A549 (cell line): ENCODE data around the gene TAC1. TPM values are rescaled to one million over a fixed set of nuclear protein-coding genes. Genes with fewer than 3 reads are reported as not detected.
A peak's percentile ranks its signal among the peaks of the same experiment; 100 is the strongest.
"Not testable (repeated sequence)": the region's sequence is repeated elsewhere in the genome, so short reads cannot be mapped to it uniquely, and the experiment has no call there.

ENCODE experiments used
- ATAC-seq, 2 experiments: fragments of 200-7000 bp in 1 of 2; fragments of >200 bp in 1 of 2; cut with Nextera tagmentation in 1 of 2; cut with Tn5 transposase in 1 of 2; 3 replicates each; pipeline versions ENCODE4 v1.8.0 to v1.9.1; 2018 to 2020; ENCODE audit warnings: mild to moderate bottlenecking in 1 of 2, moderate library complexity in 1 of 2
- CTCF ChIA-PET: fragments of 300-600 bp; sonication (Branson Sonifier 250); formaldehyde crosslinking; extraction: SDS; loops from one replicate; lab custom pipeline; 2021; ENCODE audit warnings: antibody characterized with exemption, inconsistent platforms; lab: Yijun Ruan, JAX
- POLR2A ChIA-PET: fragments of 350-600 bp; formaldehyde crosslinking; extraction: SDS; loops from one replicate; lab custom pipeline; 2021; ENCODE audit warnings: antibody characterized with exemption, inconsistent platforms; lab: Yijun Ruan, JAX
- DNase-seq, 2 experiments: peaks; one replicate each; pipeline versions ENCODE4 v3.0.0 to v3.0.0-alpha.2; 2011 to 2016; ENCODE audit warnings: low read depth in 1 of 2, low spot score in 1 of 2
- FAIRE-seq: peaks from 2 replicates; lab custom pipeline; 2011; peaks lifted over from hg19 to GRCh38; lab: Jason Lieb, UNC
- H3K27ac ChIP-seq, 2 experiments: fragments of >200 bp; sonication (Bioruptor Twin); formaldehyde crosslinking; 3 replicates each; pipeline ENCODE4 v1.5.1; 2016 to 2017
- H3K4me1 ChIP-seq: fragments of >200 bp; sonication (Bioruptor Twin); formaldehyde crosslinking; 3 replicates; pipeline ENCODE4 v1.6.1; 2016
- H3K4me2 ChIP-seq: fragments of >200 bp; sonication (Bioruptor Twin); formaldehyde crosslinking; 3 replicates; pipeline ENCODE4 v1.6.1; 2016
- H3K4me3 ChIP-seq: fragments of >200 bp; sonication (Bioruptor Twin); formaldehyde crosslinking; 3 replicates; pipeline ENCODE4 v1.5.1; 2016
- H3K9me3 ChIP-seq: fragments of >200 bp; sonication (Bioruptor Twin); formaldehyde crosslinking; 3 replicates; pipeline ENCODE4 v1.6.1; 2016
- EHF ChIP-seq: fragments of 250-450 bp; sonication (Bioruptor Pico); IDR thresholded peaks from 2 replicates; pipeline ENCODE4 v1.5.0; 2020; ENCODE audit warnings: mild to moderate bottlenecking
- POLR2AphosphoS2 ChIP-seq: conservative IDR thresholded peaks from 2 replicates; pipeline ENCODE4 v1.6.1; 2012; ENCODE audit warnings: low read length, improper control_type of control experiment, inconsistent platforms
- RAD21 ChIP-seq, 2 experiments: fragments of >200 bp in 1 of 2; sonication (Bioruptor Twin) in 1 of 2; formaldehyde crosslinking in 1 of 2; IDR thresholded peaks in 1 of 2; conservative IDR thresholded peaks in 1 of 2; 2 replicates in 1 of 2; 3 replicates in 1 of 2; pipeline ENCODE4 v1.6.1; 2012 to 2018; ENCODE audit warnings: inconsistent platforms in 1 of 2
- RARB ChIP-seq: fragments of 250-450 bp; sonication (Bioruptor Pico); IDR thresholded peaks from 2 replicates; pipeline ENCODE4 v1.8.0; 2021; ENCODE audit warnings: mild to moderate bottlenecking, moderate library complexity
- ZC3H11A ChIP-seq: fragments of 450-650 bp; IDR thresholded peaks from 2 replicates; pipeline ENCODE4 v1.6.1; 2014; ENCODE audit warnings: antibody characterized with exemption, mild to moderate bottlenecking
- ZFP36 ChIP-seq: fragments of 450-650 bp; IDR thresholded peaks from 2 replicates; pipeline ENCODE4 v1.6.1; 2014; ENCODE audit warnings: borderline replicate concordance; ENCODE audit not compliant: partially characterized antibody
- WGBS: methylation state at CpG from one replicate; pipeline ENCODE4 v1.1.6; 2017; ENCODE audit errors: missing lambda C conversion rate; 5-methylcytosine and 5-hydroxymethylcytosine counted together
- polyA plus RNA-seq, 4 experiments: library from polyadenylated mRNA; depleted of rRNA in 3 of 4; stranded (reverse); fragments of >200 nt; fragmentation: RNase III in 1 of 4; extraction: RNeasy Plus Mini Kit Qiagen cat#74134 plus additional on column Dnase treatment in 1 of 4; gene quantifications; 2 replicates in 3 of 4; 3 replicates in 1 of 4; pipeline ENCODE4 v1.2.3, GENCODE V29; 2011 to 2017
- TF ChIP-seq, protein P1 (sequence below): fragments of 250-450 bp; sonication (Bioruptor Pico); IDR thresholded peaks from 2 replicates; pipeline ENCODE4 v1.5.0; 2021; ENCODE audit warnings: mild to moderate bottlenecking, moderate library complexity, borderline replicate concordance
- TF ChIP-seq, protein P2 (sequence below): fragments of 450-650 bp; IDR thresholded peaks from 2 replicates; pipeline ENCODE4 v1.6.1; 2014; ENCODE audit warnings: antibody characterized with exemption

TAC1 gene
- polyA plus RNA-seq, 2 of the 4 experiments (the other 2 are of a cell fraction), result not detected

DNA sequence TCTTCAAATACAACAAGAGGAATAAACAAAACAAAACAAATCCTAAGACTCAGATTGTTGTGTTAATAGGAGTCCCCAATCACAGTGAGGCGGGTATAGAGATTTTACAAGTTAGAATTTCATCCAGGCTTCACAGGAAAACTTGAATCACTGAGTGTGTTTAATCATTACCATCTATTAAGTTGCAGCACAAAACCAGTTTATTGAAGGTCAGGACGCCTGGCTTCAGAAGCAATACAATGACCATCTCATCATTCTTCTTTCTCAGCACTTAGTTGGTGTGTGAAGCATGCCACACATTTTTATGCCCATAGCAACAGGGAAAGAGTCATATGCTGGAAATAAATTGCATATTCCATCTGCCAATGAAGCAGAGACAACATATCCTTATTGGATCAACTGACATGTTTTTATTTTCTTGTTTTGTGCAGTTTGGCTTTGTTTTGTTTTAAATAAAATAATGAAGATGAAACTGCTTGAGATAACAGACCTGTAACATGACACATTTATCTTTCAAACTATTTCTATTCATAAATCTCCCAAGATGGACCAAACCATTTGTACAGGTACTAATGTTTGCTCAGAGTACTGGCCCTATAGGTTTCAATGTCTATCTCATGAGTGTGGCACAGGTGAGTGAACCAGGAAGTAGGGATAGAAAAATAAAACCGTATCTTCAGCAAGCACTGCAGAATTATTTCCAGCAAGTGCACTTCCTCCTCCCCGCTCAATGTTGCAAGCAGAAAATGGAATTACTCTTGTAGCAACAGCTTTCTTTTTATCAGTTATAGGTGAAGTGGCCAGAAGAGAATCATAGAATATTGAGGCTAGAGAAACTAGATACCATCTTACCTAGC is 40.4 kb downstream of the TAC1 start:
- ChIA-PET POLR2A (no interaction called here), CTCF (no interaction called here)
- TF ChIP-seq RARB (no peak), POLR2AphosphoS2 (no peak), ZFP36 (no peak), EHF (CRISPR knock-in tag) (no peak), ZC3H11A (no peak), RAD21 (conservative IDR thresholded peaks at IDR 0.05 in 1 of 2, IDR thresholded peaks at IDR 0.05 in 1 of 2) (no peak)
- TF ChIP-seq, protein P1, sequence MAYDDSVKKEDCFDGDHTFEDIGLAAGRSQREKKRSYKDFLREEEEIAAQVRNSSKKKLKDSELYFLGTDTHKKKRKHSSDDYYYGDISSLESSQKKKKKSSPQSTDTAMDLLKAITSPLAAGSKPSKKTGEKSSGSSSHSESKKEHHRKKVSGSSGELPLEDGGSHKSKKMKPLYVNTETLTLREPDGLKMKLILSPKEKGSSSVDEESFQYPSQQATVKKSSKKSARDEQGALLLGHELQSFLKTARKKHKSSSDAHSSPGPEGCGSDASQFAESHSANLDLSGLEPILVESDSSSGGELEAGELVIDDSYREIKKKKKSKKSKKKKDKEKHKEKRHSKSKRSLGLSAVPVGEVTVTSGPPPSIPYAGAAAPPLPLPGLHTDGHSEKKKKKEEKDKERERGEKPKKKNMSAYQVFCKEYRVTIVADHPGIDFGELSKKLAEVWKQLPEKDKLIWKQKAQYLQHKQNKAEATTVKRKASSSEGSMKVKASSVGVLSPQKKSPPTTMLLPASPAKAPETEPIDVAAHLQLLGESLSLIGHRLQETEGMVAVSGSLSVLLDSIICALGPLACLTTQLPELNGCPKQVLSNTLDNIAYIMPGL (CRISPR knock-in tag), result no peak
- TF ChIP-seq, protein P2, sequence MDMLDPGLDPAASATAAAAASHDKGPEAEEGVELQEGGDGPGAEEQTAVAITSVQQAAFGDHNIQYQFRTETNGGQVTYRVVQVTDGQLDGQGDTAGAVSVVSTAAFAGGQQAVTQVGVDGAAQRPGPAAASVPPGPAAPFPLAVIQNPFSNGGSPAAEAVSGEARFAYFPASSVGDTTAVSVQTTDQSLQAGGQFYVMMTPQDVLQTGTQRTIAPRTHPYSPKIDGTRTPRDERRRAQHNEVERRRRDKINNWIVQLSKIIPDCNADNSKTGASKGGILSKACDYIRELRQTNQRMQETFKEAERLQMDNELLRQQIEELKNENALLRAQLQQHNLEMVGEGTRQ, result no peak
- ATAC-seq, result no peak
- Histone ChIP-seq H3K9me3 (no peaks in the 10 kb centered on the region), H3K27ac (no peak overlapping the region), H3K4me1 (no peaks in the 10 kb centered on the region), H3K4me3 (no peak overlapping the region), H3K4me2 (no peak overlapping the region)
- WGBS, result 44% methylated on average over 4 of the region's 4 CpGs
- FAIRE-seq, result no peak
- peak in 1 of 2 experiments; percentile 3 for DNase-seq

DNA sequence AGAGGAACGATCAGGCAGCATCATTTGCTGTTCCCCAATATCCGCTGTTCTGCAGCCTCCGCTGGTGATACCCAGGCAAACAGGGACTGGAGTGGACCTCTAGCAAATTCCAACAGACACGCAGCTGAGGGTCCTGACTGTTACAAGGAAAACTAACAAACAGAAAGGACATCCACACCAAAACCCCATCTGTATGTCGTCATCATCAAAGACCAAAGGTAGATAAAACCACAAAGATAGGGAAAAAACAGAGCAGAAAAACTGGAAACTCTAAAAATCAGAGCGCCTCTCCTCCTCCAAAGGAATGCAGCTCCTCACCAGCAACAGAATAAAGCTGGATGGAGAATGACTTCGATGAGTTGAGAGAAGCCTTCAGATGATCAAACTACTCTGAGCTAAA is 54.5 kb downstream of the TAC1 start:
- ATAC-seq, H3K27ac ChIP-seq, FAIRE-seq, H3K4me2 ChIP-seq, POLR2A ChIA-PET, DNase-seq, H3K4me1 ChIP-seq, CTCF ChIA-PET, H3K4me3 ChIP-seq, H3K9me3 ChIP-seq: not testable (repeated sequence)
- WGBS, result 14% methylated on average over 7 of the region's 7 CpGs

Other genes starting within 250 kb of the TAC1 start
- gene ASNS, start 140.3 kb downstream of the TAC1 start, polyA plus RNA-seq (2011; rRNA removed), result 98.7 and 115 TPM in 2 replicates
- 55.9 to 73.7 TPM (median 55.9 TPM) in 3 replicates for gene ASNS, start 140.3 kb downstream of the TAC1 start, polyA plus RNA-seq (2017; fragmentation: RNase III; extraction: RNeasy Plus Mini Kit Qiagen cat#74134 plus additional on column Dnase treatment)